ENCODE data around the gene AGAP1. TPM values are rescaled to one million over a fixed set of nuclear protein-coding genes. Genes with fewer than 3 reads are reported as not detected.

AGAP1 gene
- total RNA-seq, 1 experiment from 2014 or later: 25.8 TPM

GRCh38 chr2:235944591-235944990 lies 450.7 kb downstream of the AGAP1 start:
- no CpG with 5 or more reads among the region's 10 CpGs for WGBS (ENCODE audit: extremely low coverage, insufficient read length, low lambda C conversion rate)
- no peak overlapping the region for H2BK120ac ChIP-seq (ENCODE audit: low read depth, low read length, poor library complexity, severe bottlenecking)
- H3K79me1 ChIP-seq (ENCODE audit: insufficient read depth, low read depth, low read length, poor library complexity, severe bottlenecking): no peaks in the 10 kb centered on the region
- H3K79me2 ChIP-seq (ENCODE audit: insufficient read depth, low read length): no peaks in the 10 kb centered on the region
- no peak overlapping the region for H3K56ac ChIP-seq (ENCODE audit: insufficient read length, low read depth, low read length)
- no peak overlapping the region for H4K91ac ChIP-seq (ENCODE audit: insufficient read length, low read depth, low read length)
- peaks cover 3 to 6% (median 4%) of the 10 kb centered on the region in 3 experiments; a peak in 5 of 7 replicates for H3K36me3 Mint-ChIP-seq (ENCODE audit: insufficient read depth in 1 of 3, low read depth in 3 of 3)
- no peaks in the 10 kb centered on the region for H3K9me3 Mint-ChIP-seq
- H2BK20ac ChIP-seq (ENCODE audit: low read depth, low read length, poor library complexity, severe bottlenecking): no peak overlapping the region
- H3K23ac ChIP-seq (ENCODE audit: insufficient read length, low read depth, low read length): no peak overlapping the region
- no peak overlapping the region for H2BK15ac ChIP-seq (ENCODE audit: low read depth, low read length)
- H3T11ph ChIP-seq (ENCODE audit: low read length): no peak overlapping the region
- no peak overlapping the region for H3K4ac ChIP-seq (ENCODE audit: low read depth, low read length)
- H2BK12ac ChIP-seq (ENCODE audit: insufficient read length, low read depth, low read length): no peak overlapping the region
- H4K8ac ChIP-seq (replicated peaks; ENCODE audit: insufficient read length, low read depth, low read length): no peak overlapping the region
- H2BK5ac ChIP-seq (ENCODE audit: insufficient read length, low read length): no peak overlapping the region
- no peak overlapping the region for H3K18ac ChIP-seq (ENCODE audit: insufficient read length, low read depth, low read length)
- H3K27me3 Mint-ChIP-seq (ENCODE audit: low read depth): 0 out of 2 replicates have a peak, but pooled peaks cover 1% of the 10 kb centered on the region
- H3K14ac ChIP-seq (ENCODE audit: insufficient read depth, low read length): no peak overlapping the region
- H2AK5ac ChIP-seq (ENCODE audit: insufficient read length, low read length): no peak overlapping the region
- no peak overlapping the region for H2AFZ ChIP-seq (ENCODE audit: low read length)
- no peak for DNase-seq
- H3K9ac ChIP-seq (ENCODE audit: extremely low read depth, insufficient read length, low read length): no peak overlapping the region
- peaks cover 9 to 12% of the 10 kb centered on the region in 2 experiments for H3K4me1 Mint-ChIP-seq
- no peaks in the 10 kb centered on the region for H3K27me3 ChIP-seq (ENCODE audit: insufficient read depth, low read length)
- H3K23me2 ChIP-seq (ENCODE audit: insufficient read length, low read depth, low read length, poor library complexity, severe bottlenecking): no peaks in the 10 kb centered on the region
- H3K4me2 ChIP-seq (ENCODE audit: insufficient read depth, insufficient read length, low read length): no peak overlapping the region
- no peak for TF ChIP-seq CTCF (conservative IDR thresholded peaks at IDR 0.05)
- H4K5ac ChIP-seq (ENCODE audit: insufficient read length, low read depth, low read length): no peak overlapping the region
- no peak overlapping the region for H3K4me3 Mint-ChIP-seq
- no peaks in the 10 kb centered on the region for H3K9me3 ChIP-seq (ENCODE audit: control insufficient read depth, low read depth, low read length)
- H4K20me1 ChIP-seq (ENCODE audit: control insufficient read depth, insufficient read depth, insufficient read length): no peaks in the 10 kb centered on the region
- H3K27ac Mint-ChIP-seq: no peak overlapping the region
- no peak overlapping the region for H3K27ac ChIP-seq (ENCODE audit: insufficient read length, low read depth, low read length)
- H3K4me1 ChIP-seq (ENCODE audit: insufficient read depth, low read length): no peaks in the 10 kb centered on the region

All from H9 (cell line).